Urothelium cell line (cell line): Measurements from ENCODE around the gene SERPINB1.
"Not testable (repeated sequence)": the region's sequence is repeated elsewhere in the genome, so short reads cannot be mapped to it uniquely, and the experiment has no call there.

ENCODE experiments used
- DNase-seq: peaks from one replicate; pipeline ENCODE4 v3.0.0; 2011; ENCODE audit warnings: low spot score, mixed read lengths
- FAIRE-seq: peaks from 2 replicates; lab custom pipeline; 2011; peaks lifted over from hg19 to GRCh38; lab: Jason Lieb, UNC

The SERPINB1 gene

GRCh38 chr6:2866171-2866846 is 24.6 kb upstream of the SERPINB1 start:
- DNase-seq (no peak), FAIRE-seq (no peak)

- no peak for FAIRE-seq
Measured at GRCh38 chr6:2865694-2866151, 24.1 kb upstream of the SERPINB1 start.

GRCh38 chr6:2865270-2865669 is 23.6 kb upstream of the SERPINB1 start:
- DNase-seq = no peak
- FAIRE-seq = no peak

More at GRCh38 chr6:2865694-2866151, 24.1 kb upstream of the SERPINB1 start:
- no peak for DNase-seq

GRCh38 chr6:2863901-2864300 is 22.2 kb upstream of the SERPINB1 start:
- DNase-seq (no peak), FAIRE-seq (no peak)

GRCh38 chr6:2862712-2863181 is 21.1 kb upstream of the SERPINB1 start:
- FAIRE-seq (no peak), DNase-seq (no peak)

GRCh38 chr6:2861822-2862164 is 20.1 kb upstream of the SERPINB1 start:
- FAIRE-seq = no peak

GRCh38 chr6:2861060-2861821 is 19.6 kb upstream of the SERPINB1 start:
- no peak for DNase-seq
- no peak for FAIRE-seq

More at GRCh38 chr6:2861822-2862164, 20.1 kb upstream of the SERPINB1 start:
- DNase-seq = no peak

- not testable (repeated sequence) for FAIRE-seq, DNase-seq
Measured at GRCh38 chr6:2860706-2861059, 19.0 kb upstream of the SERPINB1 start.

- not testable (repeated sequence) for FAIRE-seq, DNase-seq
Measured at GRCh38 chr6:2859798-2860705, 18.4 kb upstream of the SERPINB1 start.

GRCh38 chr6:2859185-2859700 is 17.6 kb upstream of the SERPINB1 start:
- FAIRE-seq = no peak
- no peak for DNase-seq

GRCh38 chr6:2857580-2858337 is 16.1 kb upstream of the SERPINB1 start:
- no peak for FAIRE-seq
- DNase-seq = peak; percentile 85

GRCh38 chr6:2857185-2857579 is 15.5 kb upstream of the SERPINB1 start:
- no peak for DNase-seq
- FAIRE-seq = no peak

- FAIRE-seq (no peak), DNase-seq (no peak)
Measured at GRCh38 chr6:2855061-2855519, 13.4 kb upstream of the SERPINB1 start.

GRCh38 chr6:2854396-2854982 is 12.8 kb upstream of the SERPINB1 start:
- DNase-seq (no peak), FAIRE-seq (no peak)

- DNase-seq (peak; percentile 64), FAIRE-seq (no peak)
Measured at GRCh38 chr6:2853769-2854395, 12.2 kb upstream of the SERPINB1 start.

GRCh38 chr6:2853378-2853768 is 11.7 kb upstream of the SERPINB1 start:
- FAIRE-seq = not testable (repeated sequence)

GRCh38 chr6:2852921-2853322 is 11.3 kb upstream of the SERPINB1 start:
- FAIRE-seq (no peak), DNase-seq (no peak)

More at GRCh38 chr6:2853378-2853768, 11.7 kb upstream of the SERPINB1 start:
- not testable (repeated sequence) for DNase-seq

GRCh38 chr6:2852514-2852855 is 10.8 kb upstream of the SERPINB1 start:
- no peak for FAIRE-seq

More at GRCh38 chr6:2852514-2852855, 10.8 kb upstream of the SERPINB1 start:
- DNase-seq = no peak
